ENCODE data around the gene PLA2G4E. TPM values are rescaled to one million over a fixed set of nuclear protein-coding genes. Genes with fewer than 3 reads are reported as not detected.

Gene PLA2G4E
- total RNA-seq, 2 experiments from 2014 or later: not detected

DNA sequence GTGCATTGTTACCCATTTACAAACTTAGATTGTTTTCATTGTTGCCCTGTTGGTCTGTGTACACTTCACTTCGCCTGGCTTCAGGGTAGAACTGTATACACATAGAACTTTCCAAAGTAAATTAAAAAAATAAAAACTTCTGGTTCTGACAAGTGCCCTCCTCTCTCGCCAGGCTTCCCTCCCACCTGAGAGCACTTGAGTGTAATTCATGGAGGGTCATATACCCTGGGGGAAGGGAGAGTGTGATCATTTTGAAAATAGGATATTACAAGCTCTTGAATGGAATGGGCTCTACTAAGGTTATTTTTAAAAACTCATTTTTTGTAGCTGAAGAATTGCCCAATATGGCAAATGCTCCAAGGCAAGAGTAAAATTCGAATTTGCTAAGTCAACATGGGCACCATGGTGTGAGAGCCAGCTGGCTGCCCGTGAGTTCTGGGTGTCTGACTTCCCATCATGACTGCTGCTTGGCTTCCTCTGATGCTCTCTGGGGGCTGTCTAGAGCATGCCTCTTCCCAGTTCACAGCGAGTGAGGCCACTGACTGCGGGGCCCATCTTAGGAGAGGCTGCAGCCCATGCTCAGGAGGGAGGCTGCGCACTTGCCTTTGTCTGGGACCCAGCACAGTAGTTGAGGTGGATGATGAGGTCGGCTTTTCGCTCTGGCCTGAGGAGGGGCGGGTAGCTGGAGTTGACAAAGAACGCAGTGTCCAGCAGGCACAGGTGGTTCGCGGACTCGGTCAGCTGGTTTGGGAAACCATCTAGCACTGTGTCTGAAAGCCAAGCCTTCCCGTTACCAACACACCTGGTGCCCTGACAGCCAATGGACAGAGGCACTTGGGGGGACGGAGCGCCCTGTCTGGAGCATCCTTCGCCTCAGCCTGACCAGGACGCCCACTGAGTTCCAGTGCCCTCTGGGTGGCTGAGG lies 35.3 kb downstream of the PLA2G4E start:
- no peak overlapping the region for H3K4me3 ChIP-seq (ENCODE audit: low read length)
- no peak for ATAC-seq (ENCODE audit: poor library complexity)
- Mint-ChIP-seq H3K4me1 (ENCODE audit: low read depth) (no peaks in the 10 kb centered on the region), H3K9me3 (no peaks in the 10 kb centered on the region), H3K4me3 (no peak overlapping the region), H3K27me3 (no peaks in the 10 kb centered on the region), H3K36me3 (ENCODE audit: low read depth) (no peaks in the 10 kb centered on the region), H3K27ac (no peak overlapping the region)
- POLR2A ChIA-PET: no interaction called here
- intact Hi-C loops (cut with DNase I, micrococcal nuclease): no loop called here
- peaks cover 3% of the 10 kb centered on the region for H3K4me1 ChIP-seq (ENCODE audit: insufficient read depth, low read length)
- TF ChIP-seq, protein P1, sequence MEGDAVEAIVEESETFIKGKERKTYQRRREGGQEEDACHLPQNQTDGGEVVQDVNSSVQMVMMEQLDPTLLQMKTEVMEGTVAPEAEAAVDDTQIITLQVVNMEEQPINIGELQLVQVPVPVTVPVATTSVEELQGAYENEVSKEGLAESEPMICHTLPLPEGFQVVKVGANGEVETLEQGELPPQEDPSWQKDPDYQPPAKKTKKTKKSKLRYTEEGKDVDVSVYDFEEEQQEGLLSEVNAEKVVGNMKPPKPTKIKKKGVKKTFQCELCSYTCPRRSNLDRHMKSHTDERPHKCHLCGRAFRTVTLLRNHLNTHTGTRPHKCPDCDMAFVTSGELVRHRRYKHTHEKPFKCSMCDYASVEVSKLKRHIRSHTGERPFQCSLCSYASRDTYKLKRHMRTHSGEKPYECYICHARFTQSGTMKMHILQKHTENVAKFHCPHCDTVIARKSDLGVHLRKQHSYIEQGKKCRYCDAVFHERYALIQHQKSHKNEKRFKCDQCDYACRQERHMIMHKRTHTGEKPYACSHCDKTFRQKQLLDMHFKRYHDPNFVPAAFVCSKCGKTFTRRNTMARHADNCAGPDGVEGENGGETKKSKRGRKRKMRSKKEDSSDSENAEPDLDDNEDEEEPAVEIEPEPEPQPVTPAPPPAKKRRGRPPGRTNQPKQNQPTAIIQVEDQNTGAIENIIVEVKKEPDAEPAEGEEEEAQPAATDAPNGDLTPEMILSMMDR (IDR thresholded peaks at IDR 0.05): no peak
- H3K27ac ChIP-seq (ENCODE audit: low read depth in 1 of 2, low read length in 2 of 2): no peak overlapping the region
- H3K36me3 ChIP-seq (ENCODE audit: insufficient read depth, low read length): no peaks in the 10 kb centered on the region
- DNase-seq: no peak
- CTCF ChIA-PET: no interaction called here
- no peaks in the 10 kb centered on the region for H3K9me3 ChIP-seq (ENCODE audit: control insufficient read depth in 1 of 2, insufficient read depth in 1 of 2, low read length in 2 of 2)
- no peaks in the 10 kb centered on the region for H3K27me3 ChIP-seq (ENCODE audit: control insufficient read depth in 1 of 2, insufficient read depth in 2 of 2, low read length in 2 of 2)

DNA sequence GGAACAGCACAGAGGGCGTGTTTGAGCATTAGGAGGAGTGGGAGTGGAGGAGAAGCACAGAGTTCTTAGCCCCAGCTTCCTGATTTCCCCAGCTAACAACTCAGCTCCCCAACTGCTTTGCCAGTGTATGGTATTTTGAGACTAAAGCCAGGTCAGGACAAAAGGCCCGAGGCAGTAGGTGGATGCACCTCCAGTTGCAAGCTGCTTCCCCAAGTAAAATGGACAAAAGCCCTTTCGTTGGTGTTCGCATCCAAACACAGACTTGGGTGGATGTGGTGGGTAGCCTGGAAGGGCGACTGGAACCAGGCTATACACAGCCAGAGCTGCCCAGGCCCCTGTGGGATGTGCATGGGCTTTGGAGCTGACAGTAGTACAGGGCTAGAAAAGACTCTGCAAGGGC lies 36.2 kb downstream of the PLA2G4E start:
- no peaks in the 10 kb centered on the region for H3K27me3 Mint-ChIP-seq
- no peaks in the 10 kb centered on the region for H3K9me3 Mint-ChIP-seq
- Histone ChIP-seq H3K4me3 (ENCODE audit: low read length) (no peak overlapping the region), H3K27ac (ENCODE audit: low read depth in 1 of 2, low read length in 2 of 2) (no peak overlapping the region), H3K36me3 (ENCODE audit: insufficient read depth, low read length) (no peaks in the 10 kb centered on the region), H3K9me3 (ENCODE audit: control insufficient read depth in 1 of 2, insufficient read depth in 1 of 2, low read length in 2 of 2) (no peaks in the 10 kb centered on the region), H3K27me3 (ENCODE audit: control insufficient read depth in 1 of 2, insufficient read depth in 2 of 2, low read length in 2 of 2) (no peaks in the 10 kb centered on the region), H3K4me1 (ENCODE audit: insufficient read depth, low read length) (peaks cover 3% of the 10 kb centered on the region)
- CTCF ChIA-PET: no interaction called here
- POLR2A ChIA-PET: no interaction called here
- no peak for DNase-seq
- no peak overlapping the region for H3K4me3 Mint-ChIP-seq
- no peaks in the 10 kb centered on the region for H3K4me1 Mint-ChIP-seq (ENCODE audit: low read depth)
- intact Hi-C loops (cut with DNase I, micrococcal nuclease): no loop called here
- TF ChIP-seq, protein P1 (IDR thresholded peaks at IDR 0.05): no peak
- no peak overlapping the region for H3K27ac Mint-ChIP-seq
- H3K36me3 Mint-ChIP-seq (ENCODE audit: low read depth): no peaks in the 10 kb centered on the region
- ATAC-seq (ENCODE audit: poor library complexity): no peak

DNA sequence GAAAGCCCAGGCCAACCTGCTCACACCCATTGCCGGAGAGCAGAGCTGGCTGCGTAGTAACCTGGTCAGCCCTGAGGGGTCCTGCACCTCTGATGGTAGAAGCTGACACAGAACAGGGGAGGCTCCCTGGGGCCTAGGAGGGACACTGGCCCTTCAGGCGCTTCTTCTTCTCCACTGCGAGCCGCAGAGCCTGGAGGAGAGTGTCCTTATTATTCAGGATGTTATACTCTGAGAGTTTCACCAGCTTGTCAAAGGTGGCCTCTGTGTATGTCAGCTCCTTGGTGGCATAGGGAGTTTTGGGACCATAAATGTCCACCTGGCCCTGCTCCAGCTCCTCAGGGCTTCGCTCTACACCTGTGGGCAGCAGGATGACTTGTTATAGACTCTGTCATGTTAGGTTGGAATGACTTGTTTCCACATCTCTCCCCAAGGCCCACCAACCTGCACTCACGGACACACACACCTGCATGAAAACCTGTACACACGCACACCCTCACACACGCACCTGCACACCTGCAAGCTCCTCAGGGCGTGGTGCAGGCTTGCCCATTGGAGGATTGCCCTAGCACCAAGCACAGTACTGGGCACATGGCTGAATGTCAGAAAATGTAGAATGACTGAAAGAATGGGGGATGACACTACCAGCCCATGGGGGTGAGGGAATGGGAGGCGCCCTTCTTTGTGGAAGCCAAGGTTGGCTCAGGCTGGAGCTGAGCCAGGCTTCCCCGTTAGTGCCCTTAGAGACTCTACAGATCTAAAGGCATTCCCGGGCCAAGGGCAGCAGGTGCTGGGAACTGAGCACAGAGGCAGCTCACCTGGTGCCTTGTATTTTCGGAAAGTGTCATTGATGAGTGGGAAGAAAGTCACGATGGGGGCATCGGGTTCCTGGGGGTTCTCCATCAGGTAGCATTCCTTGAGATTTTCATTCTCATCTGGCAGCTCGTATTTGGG lies 36.9 kb downstream of the PLA2G4E start:
- Mint-ChIP-seq H3K4me3 (no peak overlapping the region), H3K27ac (no peak overlapping the region), H3K36me3 (ENCODE audit: low read depth) (no peaks in the 10 kb centered on the region), H3K9me3 (no peaks in the 10 kb centered on the region), H3K4me1 (ENCODE audit: low read depth) (no peaks in the 10 kb centered on the region), H3K27me3 (no peaks in the 10 kb centered on the region)
- Histone ChIP-seq H3K36me3 (ENCODE audit: insufficient read depth, low read length) (no peaks in the 10 kb centered on the region), H3K9me3 (ENCODE audit: control insufficient read depth in 1 of 2, insufficient read depth in 1 of 2, low read length in 2 of 2) (no peaks in the 10 kb centered on the region), H3K4me3 (ENCODE audit: low read length) (no peak overlapping the region), H3K27me3 (ENCODE audit: control insufficient read depth in 1 of 2, insufficient read depth in 2 of 2, low read length in 2 of 2) (no peaks in the 10 kb centered on the region), H3K4me1 (ENCODE audit: insufficient read depth, low read length) (no peaks in the 10 kb centered on the region), H3K27ac (ENCODE audit: low read depth in 1 of 2, low read length in 2 of 2) (no peak overlapping the region)
- TF ChIP-seq, protein P1 (IDR thresholded peaks at IDR 0.05): no peak
- no peak for DNase-seq
- ChIA-PET POLR2A (no interaction called here), CTCF (no interaction called here)
- intact Hi-C loops (cut with DNase I, micrococcal nuclease): no loop called here
- ATAC-seq (ENCODE audit: poor library complexity): no peak

All from CD4-positive, alpha-beta T cell (primary cell).